RWPE2 (cell line): ENCODE measurements around the gene SLC6A2.

Experiments used
- ATAC-seq: fragments of 200-7000 bp; cut with Tn5 transposase; 3 replicates; pipeline ENCODE4 v1.9.1; 2021; ENCODE audit warnings: low read depth
- DNase-seq: peaks from one replicate; pipeline ENCODE4 v3.0.0-alpha.2; 2020; ENCODE audit warnings: low spot score
- H3K27ac ChIP-seq: fragments of 450-650 bp; 2 replicates; pipeline ENCODE4 v1.5.1; 2017; ENCODE audit warnings: mild to moderate bottlenecking; ENCODE audit not compliant: poor library complexity, severe bottlenecking
- H3K27me3 ChIP-seq: fragments of 250-450 bp; sonication (Bioruptor Pico); 2 replicates; pipeline ENCODE4 v1.5.1; 2021; ENCODE audit warnings: mild to moderate bottlenecking, moderate library complexity; ENCODE audit not compliant: insufficient read depth, poor library complexity, severe bottlenecking
- H3K36me3 ChIP-seq: fragments of 250-450 bp; sonication (Bioruptor Pico); 2 replicates; pipeline ENCODE4 v1.5.1; 2020; ENCODE audit warnings: low read depth, mild to moderate bottlenecking, moderate library complexity
- H3K4me1 ChIP-seq: fragments of 250-450 bp; sonication (Bioruptor Pico); 2 replicates; pipeline ENCODE4 v1.5.1; 2021; ENCODE audit warnings: mild to moderate bottlenecking, moderate library complexity; ENCODE audit not compliant: insufficient read depth, poor library complexity, severe bottlenecking
- H3K4me3 ChIP-seq: fragments of 250-450 bp; sonication (Bioruptor Pico); 2 replicates; pipeline ENCODE4 v1.5.1; 2021; ENCODE audit warnings: mild to moderate bottlenecking, moderate library complexity; ENCODE audit not compliant: severe bottlenecking
- H3K9me3 ChIP-seq: fragments of 250-450 bp; sonication (Bioruptor Pico); 2 replicates; pipeline ENCODE4 v1.5.1; 2021; ENCODE audit warnings: mild to moderate bottlenecking, moderate library complexity; ENCODE audit not compliant: severe bottlenecking
- CTCF ChIP-seq: fragments of 450-650 bp; IDR thresholded peaks from one replicate; pipeline ENCODE4 v1.5.1; 2017; ENCODE audit warnings: mild to moderate bottlenecking, moderate library complexity; ENCODE audit not compliant: poor library complexity, severe bottlenecking

Gene SLC6A2

DNA sequence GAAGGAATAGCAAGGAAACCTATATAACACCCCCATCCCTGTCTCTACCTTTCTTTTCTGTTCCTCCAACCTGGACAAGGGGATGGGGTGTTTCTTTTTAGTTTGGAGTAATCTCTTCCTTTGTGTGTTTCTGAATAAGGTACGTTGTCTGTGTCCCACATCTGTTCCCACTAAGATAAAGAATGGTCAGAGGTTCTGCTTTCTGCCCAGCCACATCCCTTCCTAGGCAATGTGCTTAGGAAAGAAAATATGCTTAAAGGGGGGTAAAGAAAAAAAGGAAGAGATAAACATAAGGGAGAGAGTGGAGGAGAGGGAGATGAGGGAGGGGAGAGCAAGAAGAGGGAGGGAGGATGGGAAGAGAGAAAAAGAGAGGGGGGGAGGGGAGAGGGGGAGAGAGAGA, 35.1 kb downstream of the SLC6A2 start:
- DNase-seq (no peak), ATAC-seq (no peak)
- Histone ChIP-seq H3K27ac (no peak overlapping the region), H3K36me3 (no peaks in the 10 kb centered on the region), H3K9me3 (no peaks in the 10 kb centered on the region), H3K27me3 (no peaks in the 10 kb centered on the region), H3K4me1 (no peaks in the 10 kb centered on the region), H3K4me3 (no peak overlapping the region)
- no peak for TF ChIP-seq CTCF

DNA sequence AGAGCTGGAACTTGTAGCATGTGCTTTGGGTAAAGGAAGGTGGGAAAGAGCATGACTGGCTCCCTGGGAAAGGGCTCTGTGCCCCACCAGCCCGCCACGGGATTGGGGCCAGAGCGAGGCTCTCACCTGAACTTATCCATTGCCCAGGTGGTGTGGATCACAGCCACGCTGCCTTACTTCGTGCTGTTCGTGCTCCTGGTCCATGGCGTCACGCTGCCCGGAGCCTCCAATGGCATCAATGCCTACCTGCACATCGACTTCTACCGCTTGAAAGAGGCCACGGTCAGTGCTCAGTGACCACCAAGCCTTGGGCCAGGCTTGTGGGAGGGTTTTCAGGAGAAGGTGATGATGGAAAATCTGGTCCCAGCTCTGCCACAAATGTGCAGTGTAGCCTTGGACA, 36.0 kb downstream of the SLC6A2 start:
- TF ChIP-seq CTCF = no peak
- no peaks in the 10 kb centered on the region for H3K36me3 ChIP-seq

GRCh38 chr16:55695595-55695994, 39.8 kb downstream of the SLC6A2 start:
- no peaks in the 10 kb centered on the region for H3K4me1 ChIP-seq
- ATAC-seq (no peak), DNase-seq (no peak)
- no peak for TF ChIP-seq CTCF
- no peaks in the 10 kb centered on the region for H3K36me3 ChIP-seq
- H3K27ac ChIP-seq = no peak overlapping the region
- no peaks in the 10 kb centered on the region for H3K9me3 ChIP-seq
- no peak overlapping the region for H3K4me3 ChIP-seq
- no peaks in the 10 kb centered on the region for H3K27me3 ChIP-seq

More for the DNA sequence above, 36.0 kb downstream of the SLC6A2 start:
- ATAC-seq (no peak), DNase-seq (no peak)
- no peaks in the 10 kb centered on the region for H3K9me3 ChIP-seq
- no peaks in the 10 kb centered on the region for H3K27me3 ChIP-seq
- no peak overlapping the region for H3K4me3 ChIP-seq
- H3K27ac ChIP-seq = no peak overlapping the region
- no peaks in the 10 kb centered on the region for H3K4me1 ChIP-seq

- DNase-seq (no peak), ATAC-seq (no peak)
- Histone ChIP-seq H3K36me3 (no peaks in the 10 kb centered on the region), H3K27me3 (no peaks in the 10 kb centered on the region), H3K27ac (no peak overlapping the region), H3K9me3 (no peaks in the 10 kb centered on the region), H3K4me3 (no peak overlapping the region), H3K4me1 (no peaks in the 10 kb centered on the region)
- no peak for TF ChIP-seq CTCF
Measured at GRCh38 chr16:55697867-55698266, 42.1 kb downstream of the SLC6A2 start.

- no peaks in the 10 kb centered on the region for H3K4me1 ChIP-seq
- no peak for DNase-seq
- TF ChIP-seq CTCF = no peak
- H3K36me3 ChIP-seq = no peaks in the 10 kb centered on the region
- no peak for ATAC-seq
- H3K27me3 ChIP-seq = no peaks in the 10 kb centered on the region
- no peaks in the 10 kb centered on the region for H3K9me3 ChIP-seq
- H3K27ac ChIP-seq = no peak overlapping the region
- no peak overlapping the region for H3K4me3 ChIP-seq
Measured at GRCh38 chr16:55698331-55698730, 42.5 kb downstream of the SLC6A2 start.
